ENCODE data around the gene PARVB.

GRCh38 chr22:44084044-44084772 lies 60.1 kb downstream of the PARVB start:
- no peak for TF ChIP-seq CTCF (IDR thresholded peaks at IDR 0.05; ENCODE audit: low read length)
- no peak for TF ChIP-seq EZH2 (IDR thresholded peaks at IDR 0.05; ENCODE audit: borderline replicate concordance, low read length)

Data from OCI-LY1 (cell line).